AG04450 (cell line): ENCODE measurements around the gene RPL31. TPM values are rescaled to one million over a fixed set of nuclear protein-coding genes. Genes with fewer than 3 reads are reported as not detected.

Experiments
- CTCF ChIA-PET: fragments of 300-600, 350-600 bp; formaldehyde crosslinking; extraction: SDS; loops from one replicate; lab custom pipeline; 2022; ENCODE audit warnings: antibody characterized with exemption, inconsistent platforms; lab: Charles Lee
- POLR2A ChIA-PET: fragments of 350-600 bp; formaldehyde crosslinking; extraction: SDS; loops from one replicate; lab custom pipeline; 2021; ENCODE audit warnings: antibody characterized with exemption, inconsistent platforms; lab: Yijun Ruan, JAX
- DNase-seq: peaks from one replicate; pipeline ENCODE4 v3.0.0-alpha.2; 2011; ENCODE audit warnings: low read depth, low spot score
- H3K27ac ChIP-seq: one replicate; pipeline ENCODE4 v1.5.1; 2012; ENCODE audit warnings: low read depth, low read length, control low read depth
- H3K27me3 ChIP-seq: one replicate; pipeline ENCODE4 v1.6.0; 2012; ENCODE audit warnings: low read length; ENCODE audit not compliant: control insufficient read depth, insufficient read depth
- H3K4me3 ChIP-seq: 2 replicates; pipeline ENCODE4 v1.5.1; 2011; ENCODE audit warnings: mild to moderate bottlenecking, low read depth, low read length, control low read depth
- H3K9me3 ChIP-seq: 2 replicates; pipeline ENCODE4 v1.5.1; 2012; ENCODE audit warnings: low read length; ENCODE audit not compliant: control insufficient read depth, insufficient read depth
- polyA plus RNA-seq: library from polyadenylated mRNA; depleted of rRNA; stranded (reverse); fragments of >200 nt; gene quantifications from 2 replicates; pipeline ENCODE4 v1.2.3, GENCODE V29; 2011
- TF ChIP-seq, protein P1 (sequence below): IDR thresholded peaks from 2 replicates; pipeline ENCODE4 v1.5.1; 2011; ENCODE audit warnings: low read depth, low read length, control low read depth, inconsistent platforms

The RPL31 gene
- polyA plus RNA-seq, 1 experiment = 2,534 TPM

- TF ChIP-seq, protein P1, sequence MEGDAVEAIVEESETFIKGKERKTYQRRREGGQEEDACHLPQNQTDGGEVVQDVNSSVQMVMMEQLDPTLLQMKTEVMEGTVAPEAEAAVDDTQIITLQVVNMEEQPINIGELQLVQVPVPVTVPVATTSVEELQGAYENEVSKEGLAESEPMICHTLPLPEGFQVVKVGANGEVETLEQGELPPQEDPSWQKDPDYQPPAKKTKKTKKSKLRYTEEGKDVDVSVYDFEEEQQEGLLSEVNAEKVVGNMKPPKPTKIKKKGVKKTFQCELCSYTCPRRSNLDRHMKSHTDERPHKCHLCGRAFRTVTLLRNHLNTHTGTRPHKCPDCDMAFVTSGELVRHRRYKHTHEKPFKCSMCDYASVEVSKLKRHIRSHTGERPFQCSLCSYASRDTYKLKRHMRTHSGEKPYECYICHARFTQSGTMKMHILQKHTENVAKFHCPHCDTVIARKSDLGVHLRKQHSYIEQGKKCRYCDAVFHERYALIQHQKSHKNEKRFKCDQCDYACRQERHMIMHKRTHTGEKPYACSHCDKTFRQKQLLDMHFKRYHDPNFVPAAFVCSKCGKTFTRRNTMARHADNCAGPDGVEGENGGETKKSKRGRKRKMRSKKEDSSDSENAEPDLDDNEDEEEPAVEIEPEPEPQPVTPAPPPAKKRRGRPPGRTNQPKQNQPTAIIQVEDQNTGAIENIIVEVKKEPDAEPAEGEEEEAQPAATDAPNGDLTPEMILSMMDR = no peak
- DNase-seq = no peak
- no peaks in the 10 kb centered on the region for H3K27me3 ChIP-seq
- POLR2A ChIA-PET = no interaction called here
- H3K27ac ChIP-seq = no peak overlapping the region
- H3K9me3 ChIP-seq = no peaks in the 10 kb centered on the region; the same call in 1 of the 2 replicates
- no peak overlapping the region for H3K4me3 ChIP-seq
- CTCF ChIA-PET = interaction anchor here (1.1 kb wide), 1 partner anchor 11 kb away, joined by 3 read pairs; no protein-coding TSS in a partner anchor
Measured at GRCh38 chr2:100974712-100975520, 27.2 kb upstream of the RPL31 start.

GRCh38 chr2:100975521-100975785 lies 26.6 kb upstream of the RPL31 start:
- no peak for DNase-seq
- CTCF ChIA-PET = interaction anchor here (1.1 kb wide), 1 partner anchor 10 kb away, joined by 3 read pairs; no protein-coding TSS in a partner anchor
- Histone ChIP-seq H3K9me3 (no peaks in the 10 kb centered on the region), H3K27me3 (no peaks in the 10 kb centered on the region), H3K27ac (no peak overlapping the region), H3K4me3 (no peak overlapping the region)
- POLR2A ChIA-PET = no interaction called here
- TF ChIP-seq, protein P1 = no peak

DNA sequence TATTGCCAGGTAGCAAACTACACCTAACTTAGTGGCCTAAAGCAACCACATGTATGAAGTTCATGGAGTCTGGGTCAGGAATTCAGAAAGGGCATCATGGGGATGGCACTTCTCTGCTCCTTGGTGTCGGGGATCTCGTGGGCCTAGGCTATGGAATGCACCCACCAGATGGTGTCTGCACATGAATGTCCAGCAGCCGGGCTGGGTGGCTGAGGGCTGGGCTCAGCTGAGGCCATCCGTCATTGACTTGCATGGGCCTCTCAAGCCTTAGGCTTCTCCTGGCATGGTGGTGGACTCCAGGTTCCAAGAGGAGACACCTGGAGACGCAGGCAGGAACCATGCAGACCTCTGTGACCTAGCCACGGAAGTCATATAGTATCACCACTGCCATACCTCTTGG lies 26.0 kb upstream of the RPL31 start:
- no peak for DNase-seq
- H3K27me3 ChIP-seq = no peaks in the 10 kb centered on the region
- no peak overlapping the region for H3K27ac ChIP-seq
- TF ChIP-seq, protein P1 = no peak
- H3K4me3 ChIP-seq = no peak overlapping the region
- ChIA-PET POLR2A (no interaction called here), CTCF (interaction anchor here (1.1 kb wide), 1 partner anchor 9 kb away, joined by 3 read pairs; no protein-coding TSS in a partner anchor)
- H3K9me3 ChIP-seq = no peaks in the 10 kb centered on the region

GRCh38 chr2:100976645-100977391 lies 25.3 kb upstream of the RPL31 start:
- Histone ChIP-seq H3K27me3 (no peaks in the 10 kb centered on the region), H3K9me3 (no peaks in the 10 kb centered on the region), H3K4me3 (no peak overlapping the region), H3K27ac (peak overlapping the region; percentile 73)
- TF ChIP-seq, protein P1 = no peak
- ChIA-PET CTCF (interaction anchor here (0.6 to 4.9 kb wide), 4 partner anchors 164 to 370 kb away, joined by 3 to 30 read pairs (median 4); no protein-coding TSS in a partner anchor), POLR2A (interaction anchor here (0.7 to 1.3 kb wide), 2 partner anchors 235 to 356 kb away, joined by 4 to 5 read pairs; no protein-coding TSS in a partner anchor)
- no peak for DNase-seq
